H9 (cell line): Measurements from ENCODE around the gene C1QTNF2. TPM values are rescaled to one million over a fixed set of nuclear protein-coding genes. Genes with fewer than 3 reads are reported as not detected.

Experiments
- DNase-seq: peaks from one replicate; pipeline ENCODE4 v3.0.0-alpha.2; 2017
- H2AFZ ChIP-seq: one replicate; pipeline ENCODE4 v1.6.1; 2013; ENCODE audit warnings: mild to moderate bottlenecking, low read length, control low read depth, moderate library complexity
- H2AK5ac ChIP-seq: 2 replicates; pipeline ENCODE4 v1.6.1; 2013; ENCODE audit warnings: low read length, control low read depth, mixed read lengths; ENCODE audit not compliant: insufficient read length
- H2BK120ac ChIP-seq: one replicate; pipeline ENCODE4 v1.6.1; 2013; ENCODE audit warnings: low read depth, mild to moderate bottlenecking, low read length, control low read depth, inconsistent platforms; ENCODE audit not compliant: poor library complexity, severe bottlenecking
- H2BK12ac ChIP-seq: 2 replicates; pipeline ENCODE4 v1.6.1; 2013; ENCODE audit warnings: low read length, control low read depth, mixed read lengths, low read depth; ENCODE audit not compliant: insufficient read length
- H2BK15ac ChIP-seq: 2 replicates; pipeline ENCODE4 v1.6.1; 2013; ENCODE audit warnings: low read depth, low read length, control low read depth
- H2BK20ac ChIP-seq: one replicate; pipeline ENCODE4 v1.6.1; 2013; ENCODE audit warnings: low read depth, mild to moderate bottlenecking, low read length, control low read depth, inconsistent platforms; ENCODE audit not compliant: poor library complexity, severe bottlenecking
- H2BK5ac ChIP-seq: 2 replicates; pipeline ENCODE4 v1.6.1; 2013; ENCODE audit warnings: low read length, control low read depth, mixed read lengths; ENCODE audit not compliant: insufficient read length
- H3K14ac ChIP-seq: 2 replicates; pipeline ENCODE4 v1.6.1; 2013; ENCODE audit warnings: low read length, control low read depth; ENCODE audit not compliant: insufficient read depth
- H3K18ac ChIP-seq: 2 replicates; pipeline ENCODE4 v1.6.1; 2013; ENCODE audit warnings: low read depth, mild to moderate bottlenecking, mixed read lengths, low read length, control low read depth; ENCODE audit not compliant: insufficient read length
- H3K23ac ChIP-seq: 2 replicates; pipeline ENCODE4 v1.6.1; 2013; ENCODE audit warnings: low read length, control low read depth, mixed read lengths, low read depth; ENCODE audit not compliant: insufficient read length
- H3K23me2 ChIP-seq: 2 replicates; pipeline ENCODE4 v1.6.1; 2013; ENCODE audit warnings: low read depth, mild to moderate bottlenecking, mixed read lengths, low read length, control low read depth; ENCODE audit not compliant: insufficient read length, poor library complexity, severe bottlenecking
- H3K27ac ChIP-seq: 2 replicates; pipeline ENCODE4 v1.5.1; 2013; ENCODE audit warnings: low read length, control low read depth, mixed read lengths, low read depth; ENCODE audit not compliant: insufficient read length
- H3K27me3 ChIP-seq: 2 replicates; pipeline ENCODE4 v1.6.1; 2013; ENCODE audit warnings: low read length, control low read depth, inconsistent platforms; ENCODE audit not compliant: insufficient read depth
- H3K4ac ChIP-seq: 2 replicates; pipeline ENCODE4 v1.6.1; 2013; ENCODE audit warnings: low read depth, mild to moderate bottlenecking, control low read depth, inconsistent platforms, low read length, moderate library complexity
- H3K4me1 ChIP-seq: 2 replicates; pipeline ENCODE4 v1.6.1; 2013; ENCODE audit warnings: low read length, control low read depth, inconsistent platforms; ENCODE audit not compliant: insufficient read depth
- H3K4me2 ChIP-seq: 2 replicates; pipeline ENCODE4 v1.6.1; 2013; ENCODE audit warnings: low read length, control low read depth, mixed read lengths; ENCODE audit not compliant: insufficient read length, insufficient read depth
- H3K56ac ChIP-seq: 2 replicates; pipeline ENCODE4 v1.6.1; 2013; ENCODE audit warnings: low read depth, mild to moderate bottlenecking, mixed read lengths, low read length, control low read depth; ENCODE audit not compliant: insufficient read length
- H3K79me1 ChIP-seq: 2 replicates; pipeline ENCODE4 v1.6.1; 2013; ENCODE audit warnings: low read depth, mild to moderate bottlenecking, moderate library complexity, low read length, control low read depth, inconsistent platforms; ENCODE audit not compliant: insufficient read depth, poor library complexity, severe bottlenecking
- H3K79me2 ChIP-seq: 2 replicates; pipeline ENCODE4 v1.6.1; 2013; ENCODE audit warnings: low read length, control low read depth, inconsistent platforms; ENCODE audit not compliant: insufficient read depth
- H3K9ac ChIP-seq: 2 replicates; pipeline ENCODE4 v1.6.1; 2013; ENCODE audit warnings: low read length, control low read depth, mixed read lengths; ENCODE audit not compliant: insufficient read length; ENCODE audit errors: extremely low read depth
- H3K9me3 ChIP-seq: one replicate; pipeline ENCODE4 v1.6.1; 2013; ENCODE audit warnings: low read depth, low read length, inconsistent platforms; ENCODE audit not compliant: control insufficient read depth
- H3T11ph ChIP-seq: one replicate; pipeline ENCODE4 v1.6.1; 2013; ENCODE audit warnings: mild to moderate bottlenecking, low read length, control low read depth, inconsistent platforms
- H4K20me1 ChIP-seq: one replicate; pipeline ENCODE4 v1.6.1; 2013; ENCODE audit not compliant: control insufficient read depth, insufficient read length, insufficient read depth
- H4K5ac ChIP-seq: 2 replicates; pipeline ENCODE4 v1.6.1; 2013; ENCODE audit warnings: low read depth, mild to moderate bottlenecking, mixed read lengths, low read length, control low read depth; ENCODE audit not compliant: insufficient read length
- H4K8ac ChIP-seq: replicated peaks from 2 replicates; pipeline ENCODE4 v1.6.1; 2013; ENCODE audit warnings: low read length, control low read depth, mixed read lengths, low read depth; ENCODE audit not compliant: insufficient read length
- H4K91ac ChIP-seq: 2 replicates; pipeline ENCODE4 v1.6.1; 2013; ENCODE audit warnings: low read depth, mild to moderate bottlenecking, moderate library complexity, mixed read lengths, low read length, control low read depth; ENCODE audit not compliant: insufficient read length
- H3K27ac Mint-ChIP-seq, 3 experiments: 2 replicates in 2 of 3; 3 replicates in 1 of 3; pipeline ENCODE4 v1.8.0; 2020 to 2021; ENCODE audit warnings: mixed read lengths in 3 of 3, mild to moderate bottlenecking in 1 of 3, moderate library complexity in 1 of 3
- H3K27me3 Mint-ChIP-seq: 2 replicates; pipeline ENCODE4 v1.8.0; 2021; ENCODE audit warnings: low read depth, mild to moderate bottlenecking, moderate library complexity, mixed read lengths
- H3K36me3 Mint-ChIP-seq, 3 experiments: 2 replicates in 2 of 3; 3 replicates in 1 of 3; pipeline ENCODE4 v1.8.0; 2020 to 2021; ENCODE audit warnings: low read depth in 3 of 3, mixed read lengths in 3 of 3; ENCODE audit not compliant: insufficient read depth in 1 of 3
- H3K4me1 Mint-ChIP-seq, 2 experiments: 2 replicates each; pipeline ENCODE4 v1.8.0; 2020; ENCODE audit warnings: mixed read lengths in 2 of 2
- H3K4me3 Mint-ChIP-seq, 2 experiments: 2 replicates in 1 of 2; 3 replicates in 1 of 2; pipeline ENCODE4 v1.8.0; 2020 to 2021; ENCODE audit warnings: mild to moderate bottlenecking in 2 of 2, mixed read lengths in 2 of 2, moderate library complexity in 1 of 2
- H3K9me3 Mint-ChIP-seq, 2 experiments: 2 replicates in 1 of 2; 3 replicates in 1 of 2; pipeline ENCODE4 v1.8.0; 2020; ENCODE audit warnings: mild to moderate bottlenecking in 2 of 2, mixed read lengths in 2 of 2, moderate library complexity in 1 of 2
- CTCF ChIP-seq: fragments of 200-600 bp; sonication (generic); conservative IDR thresholded peaks from 3 replicates; pipeline ENCODE4 v1.8.0; 2021; ENCODE audit warnings: antibody characterized with exemption, mild to moderate bottlenecking
- WGBS: extraction: QIAGEN DNeasy Blood & Tissue Kit; methylation state at CpG from one replicate; pipeline ENCODE4 v1.1.7; 2013; ENCODE audit warnings: missing lambda C conversion rate, low lambda C conversion rate, mixed read lengths; ENCODE audit not compliant: insufficient read length; ENCODE audit errors: extremely low coverage; 5-methylcytosine and 5-hydroxymethylcytosine counted together
- total RNA-seq: library from RNA; stranded (reverse); gene quantifications from 2 replicates; pipeline ENCODE4 v1.2.1, GENCODE V29; 2021

C1QTNF2 gene
- total RNA-seq, 1 experiment from 2014 or later: 0.59 TPM

- H3K23ac ChIP-seq: no peak overlapping the region
- no peak overlapping the region for H3K9ac ChIP-seq
- no peaks in the 10 kb centered on the region for H3K27me3 ChIP-seq
- Mint-ChIP-seq H3K4me1 (peaks cover 9 to 18% of the 10 kb centered on the region in 2 experiments), H3K4me3 (no peak overlapping the region), H3K27me3 (peaks cover 2% of the 10 kb centered on the region), H3K27ac (no peak overlapping the region), H3K9me3 (no peaks in the 10 kb centered on the region), H3K36me3 (no peaks in the 10 kb centered on the region)
- no peak for DNase-seq
- H3K4ac ChIP-seq: no peak overlapping the region
- no peaks in the 10 kb centered on the region for H3K79me2 ChIP-seq
- H3K27ac ChIP-seq: no peak overlapping the region
- H3K4me1 ChIP-seq: 0 out of 2 replicates have a peak, but pooled peaks cover 2% of the 10 kb centered on the region
- no peak overlapping the region for H2AK5ac ChIP-seq
- no peak overlapping the region for H2BK20ac ChIP-seq
- TF ChIP-seq CTCF: no peak
- H4K8ac ChIP-seq: no peak overlapping the region
- H2AFZ ChIP-seq: no peak overlapping the region
- H3K18ac ChIP-seq: no peak overlapping the region
- H4K91ac ChIP-seq: no peak overlapping the region
- H3K23me2 ChIP-seq: no peaks in the 10 kb centered on the region
- no CpG with 5 or more reads among the region's 3 CpGs for WGBS
- no peak overlapping the region for H4K5ac ChIP-seq
- no peak overlapping the region for H2BK5ac ChIP-seq
- no peak overlapping the region for H3T11ph ChIP-seq
- no peak overlapping the region for H3K56ac ChIP-seq
- H2BK15ac ChIP-seq: no peak overlapping the region
- H3K79me1 ChIP-seq: no peaks in the 10 kb centered on the region
- no peaks in the 10 kb centered on the region for H3K9me3 ChIP-seq
- no peaks in the 10 kb centered on the region for H4K20me1 ChIP-seq
- H3K4me2 ChIP-seq: no peak overlapping the region
- H2BK120ac ChIP-seq: no peak overlapping the region
- no peak overlapping the region for H2BK12ac ChIP-seq
- H3K14ac ChIP-seq: no peak overlapping the region
These were observed 7.2 kb downstream of the C1QTNF2 start for GRCh38 chr5:160363211-160363610.
